RWPE2 (cell line): Measurements from ENCODE around the gene LOXL4.
"Not testable (repeated sequence)": the region's sequence is repeated elsewhere in the genome, so short reads cannot be mapped to it uniquely, and the experiment has no call there.

Experiments used
- ATAC-seq: fragments of 200-7000 bp; cut with Tn5 transposase; 3 replicates; pipeline ENCODE4 v1.9.1; 2021; ENCODE audit warnings: low read depth
- DNase-seq: peaks from one replicate; pipeline ENCODE4 v3.0.0-alpha.2; 2020; ENCODE audit warnings: low spot score
- H3K27ac ChIP-seq: fragments of 450-650 bp; 2 replicates; pipeline ENCODE4 v1.5.1; 2017; ENCODE audit warnings: mild to moderate bottlenecking; ENCODE audit not compliant: poor library complexity, severe bottlenecking
- H3K27me3 ChIP-seq: fragments of 250-450 bp; sonication (Bioruptor Pico); 2 replicates; pipeline ENCODE4 v1.5.1; 2021; ENCODE audit warnings: mild to moderate bottlenecking, moderate library complexity; ENCODE audit not compliant: insufficient read depth, poor library complexity, severe bottlenecking
- H3K36me3 ChIP-seq: fragments of 250-450 bp; sonication (Bioruptor Pico); 2 replicates; pipeline ENCODE4 v1.5.1; 2020; ENCODE audit warnings: low read depth, mild to moderate bottlenecking, moderate library complexity
- H3K4me1 ChIP-seq: fragments of 250-450 bp; sonication (Bioruptor Pico); 2 replicates; pipeline ENCODE4 v1.5.1; 2021; ENCODE audit warnings: mild to moderate bottlenecking, moderate library complexity; ENCODE audit not compliant: insufficient read depth, poor library complexity, severe bottlenecking
- H3K4me3 ChIP-seq: fragments of 250-450 bp; sonication (Bioruptor Pico); 2 replicates; pipeline ENCODE4 v1.5.1; 2021; ENCODE audit warnings: mild to moderate bottlenecking, moderate library complexity; ENCODE audit not compliant: severe bottlenecking
- H3K9me3 ChIP-seq: fragments of 250-450 bp; sonication (Bioruptor Pico); 2 replicates; pipeline ENCODE4 v1.5.1; 2021; ENCODE audit warnings: mild to moderate bottlenecking, moderate library complexity; ENCODE audit not compliant: severe bottlenecking
- TF ChIP-seq, protein P1 (sequence below): fragments of 450-650 bp; IDR thresholded peaks from one replicate; pipeline ENCODE4 v1.5.1; 2017; ENCODE audit warnings: mild to moderate bottlenecking, moderate library complexity; ENCODE audit not compliant: poor library complexity, severe bottlenecking

LOXL4 gene

DNA sequence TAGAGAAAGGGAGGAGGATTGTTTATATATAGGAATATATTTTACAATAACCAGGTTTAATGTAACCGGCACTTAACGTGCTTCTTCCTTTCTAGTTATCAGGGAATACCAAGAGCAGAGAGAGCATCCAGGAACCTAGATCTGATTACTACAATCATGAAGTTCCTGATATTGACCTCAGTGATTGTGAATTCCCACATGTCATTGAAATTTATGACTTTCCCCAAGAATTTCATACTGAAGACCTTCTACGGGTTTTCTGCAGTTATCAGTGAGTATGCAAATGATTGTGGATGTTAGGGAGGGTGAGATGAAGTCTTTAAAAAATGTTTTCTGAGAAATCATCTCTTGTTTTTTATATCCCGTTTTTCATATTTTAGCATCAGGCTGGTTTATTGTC lies 36.6 kb downstream of the LOXL4 start:
- Histone ChIP-seq H3K4me1 (no peaks in the 10 kb centered on the region), H3K36me3 (peaks cover 44% of the 10 kb centered on the region), H3K4me3 (no peak overlapping the region), H3K9me3 (no peaks in the 10 kb centered on the region), H3K27me3 (no peaks in the 10 kb centered on the region), H3K27ac (no peak overlapping the region)
- DNase-seq, result no peak
- TF ChIP-seq, protein P1, sequence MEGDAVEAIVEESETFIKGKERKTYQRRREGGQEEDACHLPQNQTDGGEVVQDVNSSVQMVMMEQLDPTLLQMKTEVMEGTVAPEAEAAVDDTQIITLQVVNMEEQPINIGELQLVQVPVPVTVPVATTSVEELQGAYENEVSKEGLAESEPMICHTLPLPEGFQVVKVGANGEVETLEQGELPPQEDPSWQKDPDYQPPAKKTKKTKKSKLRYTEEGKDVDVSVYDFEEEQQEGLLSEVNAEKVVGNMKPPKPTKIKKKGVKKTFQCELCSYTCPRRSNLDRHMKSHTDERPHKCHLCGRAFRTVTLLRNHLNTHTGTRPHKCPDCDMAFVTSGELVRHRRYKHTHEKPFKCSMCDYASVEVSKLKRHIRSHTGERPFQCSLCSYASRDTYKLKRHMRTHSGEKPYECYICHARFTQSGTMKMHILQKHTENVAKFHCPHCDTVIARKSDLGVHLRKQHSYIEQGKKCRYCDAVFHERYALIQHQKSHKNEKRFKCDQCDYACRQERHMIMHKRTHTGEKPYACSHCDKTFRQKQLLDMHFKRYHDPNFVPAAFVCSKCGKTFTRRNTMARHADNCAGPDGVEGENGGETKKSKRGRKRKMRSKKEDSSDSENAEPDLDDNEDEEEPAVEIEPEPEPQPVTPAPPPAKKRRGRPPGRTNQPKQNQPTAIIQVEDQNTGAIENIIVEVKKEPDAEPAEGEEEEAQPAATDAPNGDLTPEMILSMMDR, result no peak
- no peak for ATAC-seq

DNA sequence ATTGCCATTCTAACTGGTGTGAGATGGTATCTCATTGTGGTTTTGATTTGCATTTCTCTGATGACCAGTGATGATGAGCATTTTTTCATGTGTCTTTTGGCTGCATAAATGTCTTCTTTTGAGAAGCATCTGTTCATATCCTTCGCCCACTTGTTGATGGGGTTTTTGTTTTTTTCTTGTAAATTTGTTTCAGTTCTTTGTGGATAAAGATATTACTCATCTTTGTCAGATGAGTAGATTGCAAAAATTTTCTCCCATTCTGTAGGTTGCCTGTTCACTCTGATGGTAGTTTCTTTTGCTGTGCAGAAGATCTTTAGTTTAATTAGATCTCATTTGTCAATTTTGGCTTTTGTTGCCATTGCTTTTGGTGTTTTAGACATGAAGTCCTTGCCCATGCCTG lies 39.7 kb downstream of the LOXL4 start:
- not testable (repeated sequence) for H3K27ac ChIP-seq, DNase-seq, H3K27me3 ChIP-seq, H3K4me1 ChIP-seq, H3K9me3 ChIP-seq, ATAC-seq, H3K4me3 ChIP-seq
- H3K36me3 ChIP-seq, result peaks cover 22% of the 10 kb centered on the region

DNA sequence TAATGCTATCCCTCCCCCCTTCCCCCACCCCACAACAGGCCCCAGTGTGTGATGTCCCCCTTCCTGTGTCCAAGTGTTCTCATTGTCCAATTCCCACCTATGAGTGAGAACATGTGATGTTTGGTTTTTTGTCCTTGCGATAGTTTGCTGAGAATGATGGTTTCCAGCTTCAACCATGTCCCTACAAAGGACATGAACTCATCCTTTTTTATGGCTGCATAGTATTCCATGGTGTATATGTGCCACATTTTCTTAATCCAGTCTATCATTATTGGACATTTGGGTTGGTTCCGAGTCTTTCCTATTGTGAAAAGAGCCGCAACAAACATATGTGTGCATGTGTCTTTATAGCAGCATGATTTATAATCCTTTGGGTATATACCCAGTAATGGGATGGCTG lies 40.3 kb downstream of the LOXL4 start:
- DNase-seq, H3K9me3 ChIP-seq: not testable (repeated sequence)
- peaks cover 16% of the 10 kb centered on the region for H3K36me3 ChIP-seq

DNA sequence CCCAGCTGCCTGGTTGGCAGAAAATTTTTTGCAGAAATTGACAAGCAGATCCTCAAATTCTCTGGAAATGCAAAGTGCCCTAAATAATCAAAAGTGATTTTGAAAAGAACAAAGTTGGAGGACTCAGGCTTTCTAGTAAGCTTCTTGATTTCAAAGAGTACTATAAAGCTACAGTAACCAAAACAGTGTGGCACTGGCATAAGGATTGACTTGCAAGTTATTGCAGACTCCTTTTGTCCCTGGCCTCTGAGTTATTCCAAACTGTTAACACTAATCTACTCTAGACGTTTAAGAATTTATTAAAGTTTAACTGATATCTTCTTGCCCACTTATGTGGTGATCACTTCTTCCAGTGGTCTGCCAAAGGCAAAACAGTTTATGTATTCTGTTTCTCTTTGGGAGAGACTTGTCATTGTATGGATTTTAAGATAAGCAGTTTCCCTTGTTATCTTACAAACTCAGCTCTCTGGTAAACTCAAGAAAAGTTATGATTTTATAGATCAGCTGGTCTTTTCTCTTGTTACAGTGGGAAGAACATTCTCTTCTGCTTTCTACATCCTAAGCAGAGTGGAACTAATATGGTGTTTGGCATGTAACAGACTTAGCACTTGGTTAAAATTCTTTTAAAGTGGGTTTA lies 41.4 kb downstream of the LOXL4 start:
- no peaks in the 10 kb centered on the region for H3K9me3 ChIP-seq

More for the DNA sequence above, 40.3 kb downstream of the LOXL4 start:
- not testable (repeated sequence) for H3K27me3 ChIP-seq, ATAC-seq, H3K4me1 ChIP-seq, H3K4me3 ChIP-seq, H3K27ac ChIP-seq

DNA sequence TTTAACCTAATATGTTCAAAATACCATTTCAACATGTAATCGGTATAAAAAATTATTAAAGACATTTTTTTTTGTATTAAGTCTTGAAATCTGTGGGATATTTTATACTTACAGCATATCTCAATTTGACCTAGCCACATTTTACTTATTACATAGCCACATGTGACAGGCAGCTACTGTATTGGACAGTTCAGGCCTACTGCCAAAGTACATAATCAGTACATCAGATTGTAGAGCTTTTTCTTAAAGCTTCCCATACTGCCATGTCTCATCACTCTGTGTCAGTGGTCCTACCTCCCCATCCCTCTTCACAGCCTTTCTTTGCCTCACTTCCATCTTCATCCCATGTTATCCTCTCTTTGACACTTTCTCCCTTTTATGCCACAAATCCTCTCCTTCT lies 43.0 kb downstream of the LOXL4 start:
- no peaks in the 10 kb centered on the region for H3K9me3 ChIP-seq
- TF ChIP-seq, protein P1, result no peak
- no peaks in the 10 kb centered on the region for H3K36me3 ChIP-seq
- no peaks in the 10 kb centered on the region for H3K27me3 ChIP-seq
- ATAC-seq (no peak), DNase-seq (no peak)
- H3K4me1 ChIP-seq, result no peaks in the 10 kb centered on the region
- no peak overlapping the region for H3K27ac ChIP-seq
- no peak overlapping the region for H3K4me3 ChIP-seq

More for the DNA sequence above, 41.4 kb downstream of the LOXL4 start:
- DNase-seq, result no peak
- ATAC-seq, result no peak
- H3K4me3 ChIP-seq, result no peak overlapping the region
- H3K27ac ChIP-seq, result no peak overlapping the region
- H3K36me3 ChIP-seq, result peaks cover 7% of the 10 kb centered on the region
- H3K4me1 ChIP-seq, result no peaks in the 10 kb centered on the region
- TF ChIP-seq, protein P1, result no peak
- no peaks in the 10 kb centered on the region for H3K27me3 ChIP-seq

DNA sequence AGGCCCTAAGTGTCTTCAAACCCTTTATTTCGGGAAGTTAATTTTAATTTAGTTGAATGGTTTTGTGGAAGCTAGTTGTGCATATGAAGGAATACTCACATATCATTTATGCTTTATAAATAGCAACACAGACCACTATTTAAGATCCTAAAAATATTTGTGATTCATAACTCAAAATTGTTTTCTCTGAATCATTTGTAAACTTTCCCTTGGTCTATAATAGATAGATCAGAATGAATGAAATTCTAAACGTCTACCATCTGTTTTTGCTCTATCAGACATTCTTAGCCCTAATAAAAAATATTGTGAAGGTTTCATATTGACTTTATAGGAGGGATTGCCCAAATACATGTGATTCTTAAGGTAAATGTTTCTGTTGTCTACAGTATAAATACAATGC lies 43.5 kb downstream of the LOXL4 start:
- no peak for DNase-seq
- H3K4me3 ChIP-seq, result no peak overlapping the region
- ATAC-seq, result no peak

More for the DNA sequence above, 43.5 kb downstream of the LOXL4 start:
- no peaks in the 10 kb centered on the region for H3K27me3 ChIP-seq
- no peaks in the 10 kb centered on the region for H3K4me1 ChIP-seq
- H3K36me3 ChIP-seq, result no peaks in the 10 kb centered on the region
- no peak overlapping the region for H3K27ac ChIP-seq
- peaks cover 2% of the 10 kb centered on the region for H3K9me3 ChIP-seq
- TF ChIP-seq, protein P1, result no peak
